Measurements from ENCODE around the gene YPEL1. TPM values are rescaled to one million over a fixed set of nuclear protein-coding genes. Genes with fewer than 3 reads are reported as not detected.

YPEL1 gene
- total and polyA plus RNA-seq, 2 of the 8 experiments (the other 6 are each of a cell fraction or from before 2014, with no cell fraction given) = 6.0 to 6.7 TPM

DNA sequence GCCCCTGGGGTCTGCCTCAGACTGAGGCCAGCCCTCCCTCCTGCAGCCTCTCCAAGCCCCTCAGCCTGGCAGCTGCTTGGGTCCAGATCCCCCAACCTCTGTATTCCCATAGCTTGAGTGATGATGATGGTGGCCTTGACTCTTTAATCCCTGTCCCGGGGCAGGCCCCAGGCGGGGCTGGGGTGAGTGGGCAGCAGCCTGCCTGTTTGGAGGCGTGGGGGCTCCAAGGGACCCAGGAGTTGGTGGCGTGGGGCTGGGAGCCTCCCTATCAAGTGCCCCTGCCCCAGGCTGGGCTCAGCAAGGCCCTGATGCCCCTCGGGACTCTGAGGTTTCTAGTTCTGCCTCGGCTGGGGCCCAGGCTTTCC, 47.3 kb downstream of the YPEL1 start (continued):
- TF ChIP-seq CREB1 (IDR thresholded peaks at IDR 0.05) (no peak), RBBP5 (IDR thresholded peaks at IDR 0.05; ENCODE audit: borderline replicate concordance, low read depth, low read length) (no peak), KDM5A (IDR thresholded peaks at IDR 0.05; ENCODE audit: low read length) (no peak)

Data from H1 (cell line).